Measurements from ENCODE around the gene CHCHD4. TPM values are rescaled to one million over a fixed set of nuclear protein-coding genes. Genes with fewer than 3 reads are reported as not detected.

The CHCHD4 gene
- total RNA-seq, 4 donors from 2014 or later: 4.2 to 17.8 (median 16.3) TPM

DNA sequence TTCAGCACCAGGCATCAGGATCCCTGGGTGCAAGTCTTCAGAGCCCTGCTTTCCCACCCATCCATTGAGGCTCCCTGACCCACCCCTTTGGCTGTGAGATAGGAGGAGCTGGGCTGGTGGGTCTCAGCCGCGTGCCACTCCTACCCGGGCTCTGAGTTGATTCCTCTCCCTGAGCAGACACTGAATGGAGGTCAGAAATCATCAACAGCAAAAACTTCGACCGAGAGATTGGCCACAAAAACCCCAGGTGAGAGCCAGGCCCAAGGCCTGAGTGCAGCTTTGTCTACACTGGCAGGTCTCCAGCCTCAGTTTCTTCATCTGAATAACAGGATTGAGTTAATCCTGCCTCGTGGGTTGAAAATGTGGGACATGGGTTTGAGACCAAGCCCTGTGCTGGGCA lies 8.0 kb upstream of the CHCHD4 start:
- H3K27me3 ChIP-seq: no peaks in the 10 kb centered on the region
- WGBS, 2 donors: 88 to 90% methylated on average over 4 to 5 of the region's 6 CpGs
- DNase-seq: no peak
- no peak overlapping the region for H3K4me3 ChIP-seq
- H3K9me3 ChIP-seq: no peaks in the 10 kb centered on the region
- intact Hi-C loops (cut with DNase I): no loop called here
- TF ChIP-seq, protein P1, sequence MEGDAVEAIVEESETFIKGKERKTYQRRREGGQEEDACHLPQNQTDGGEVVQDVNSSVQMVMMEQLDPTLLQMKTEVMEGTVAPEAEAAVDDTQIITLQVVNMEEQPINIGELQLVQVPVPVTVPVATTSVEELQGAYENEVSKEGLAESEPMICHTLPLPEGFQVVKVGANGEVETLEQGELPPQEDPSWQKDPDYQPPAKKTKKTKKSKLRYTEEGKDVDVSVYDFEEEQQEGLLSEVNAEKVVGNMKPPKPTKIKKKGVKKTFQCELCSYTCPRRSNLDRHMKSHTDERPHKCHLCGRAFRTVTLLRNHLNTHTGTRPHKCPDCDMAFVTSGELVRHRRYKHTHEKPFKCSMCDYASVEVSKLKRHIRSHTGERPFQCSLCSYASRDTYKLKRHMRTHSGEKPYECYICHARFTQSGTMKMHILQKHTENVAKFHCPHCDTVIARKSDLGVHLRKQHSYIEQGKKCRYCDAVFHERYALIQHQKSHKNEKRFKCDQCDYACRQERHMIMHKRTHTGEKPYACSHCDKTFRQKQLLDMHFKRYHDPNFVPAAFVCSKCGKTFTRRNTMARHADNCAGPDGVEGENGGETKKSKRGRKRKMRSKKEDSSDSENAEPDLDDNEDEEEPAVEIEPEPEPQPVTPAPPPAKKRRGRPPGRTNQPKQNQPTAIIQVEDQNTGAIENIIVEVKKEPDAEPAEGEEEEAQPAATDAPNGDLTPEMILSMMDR (IDR thresholded peaks at IDR 0.05): no peak
- no peak for TF ChIP-seq POLR2A (IDR thresholded peaks at IDR 0.05)
- peaks cover 59 to 100% (median 64%) of the 10 kb centered on the region in 3 donors for H3K36me3 ChIP-seq
- peaks cover 0 to 42% (median 10%) of the 10 kb centered on the region in 3 donors for H3K4me1 ChIP-seq
- no peak overlapping the region for H3K27ac ChIP-seq

DNA sequence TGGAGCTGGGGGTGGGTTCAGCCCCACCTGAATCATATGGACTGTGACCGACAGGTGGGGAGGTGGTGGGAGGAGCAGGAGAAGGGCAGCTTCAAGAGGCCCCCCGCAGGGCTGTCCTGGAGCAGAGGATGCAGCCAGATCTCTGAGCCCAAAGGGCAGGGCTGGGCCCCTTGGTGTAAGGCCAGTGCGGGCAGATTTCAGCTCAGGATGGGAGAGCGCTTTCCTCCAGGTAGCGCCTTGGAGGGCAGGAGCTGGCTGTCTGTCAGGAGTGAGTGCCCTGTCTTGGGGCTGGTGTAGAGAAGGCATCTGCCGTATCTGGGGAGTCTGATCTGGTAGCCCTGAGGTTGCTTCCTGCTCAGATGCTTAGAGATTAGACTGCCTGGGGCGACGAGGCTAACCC lies 7.5 kb upstream of the CHCHD4 start:
- TF ChIP-seq, protein P1 (IDR thresholded peaks at IDR 0.05): no peak
- TF ChIP-seq POLR2A (IDR thresholded peaks at IDR 0.05): no peak
- 85 to 100% methylated on average over 2 to 4 of the region's 8 CpGs for WGBS, 2 donors
- Histone ChIP-seq H3K4me1 (peaks cover 2 to 42% (median 12%) of the 10 kb centered on the region in 3 donors), H3K27ac (no peak overlapping the region), H3K9me3 (no peaks in the 10 kb centered on the region), H3K27me3 (no peaks in the 10 kb centered on the region), H3K4me3 (no peak overlapping the region), H3K36me3 (peaks cover 59 to 100% (median 64%) of the 10 kb centered on the region in 3 donors)
- no peak for DNase-seq
- intact Hi-C loops (cut with DNase I): no loop called here

DNA sequence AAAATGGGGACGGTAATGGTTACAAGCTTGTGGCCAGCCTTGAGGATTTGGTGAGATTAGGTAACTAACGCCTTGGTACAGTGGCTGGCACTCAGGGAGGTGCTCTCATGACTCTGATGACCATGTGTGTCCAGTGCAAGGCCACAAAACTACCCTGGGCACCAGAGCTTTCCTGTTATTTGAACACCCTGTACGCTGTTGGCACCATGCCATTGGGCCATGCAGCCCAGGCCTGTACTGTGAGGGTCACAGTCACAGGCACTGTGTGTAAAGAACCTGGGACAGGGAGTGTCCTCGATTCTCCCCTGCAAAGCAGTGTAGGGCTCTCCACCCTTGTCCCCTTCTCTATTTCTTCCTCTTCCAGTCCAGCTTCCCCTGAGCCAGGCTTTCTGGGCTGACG lies 6.5 kb upstream of the CHCHD4 start:
- TF ChIP-seq POLR2A (IDR thresholded peaks at IDR 0.05): no peak
- TF ChIP-seq, protein P1 (IDR thresholded peaks at IDR 0.05): no peak
- Histone ChIP-seq H3K4me3 (no peak overlapping the region), H3K4me1 (peaks cover 12 to 42% (median 15%) of the 10 kb centered on the region in 3 donors), H3K27ac (no peak overlapping the region), H3K27me3 (no peaks in the 10 kb centered on the region), H3K9me3 (no peaks in the 10 kb centered on the region), H3K36me3 (peaks cover 59 to 94% (median 60%) of the 10 kb centered on the region in 3 donors)
- DNase-seq: no peak
- intact Hi-C loops (cut with DNase I): no loop called here
- 80 to 90% methylated on average over 3 to 5 of the region's 5 CpGs for whole genome bisulfite sequencing, 2 donors

DNA sequence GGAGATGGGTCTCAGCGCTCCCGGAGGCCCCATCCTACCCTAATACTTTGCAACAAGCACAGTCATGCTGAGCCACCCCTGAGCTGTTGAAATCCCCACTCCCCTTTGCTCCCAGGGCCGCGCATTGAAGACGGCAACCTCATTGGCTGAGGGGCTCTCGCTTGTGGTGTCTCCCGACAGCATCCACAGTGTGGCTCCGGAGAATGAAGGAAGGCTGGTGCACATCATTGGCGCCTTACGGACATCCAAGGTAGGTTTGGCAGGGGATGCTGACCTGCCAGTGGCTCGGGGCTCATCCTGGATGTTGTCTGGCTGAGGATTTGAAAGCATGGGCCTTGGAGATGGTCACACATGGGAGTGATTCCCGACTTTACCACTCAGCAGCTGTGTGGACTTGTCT lies 6.0 kb upstream of the CHCHD4 start:
- H3K9me3 ChIP-seq: no peaks in the 10 kb centered on the region
- DNase-seq: no peak
- no peaks in the 10 kb centered on the region for H3K27me3 ChIP-seq
- intact Hi-C loops (cut with DNase I): no loop called here
- H3K27ac ChIP-seq: no peak overlapping the region
- TF ChIP-seq POLR2A (IDR thresholded peaks at IDR 0.05): no peak
- TF ChIP-seq, protein P1 (IDR thresholded peaks at IDR 0.05): no peak
- H3K4me1 ChIP-seq: peaks cover 12 to 42% (median 19%) of the 10 kb centered on the region in 3 donors
- 94 to 100% methylated on average over 2 to 11 of the region's 12 CpGs for WGBS, 2 donors
- H3K36me3 ChIP-seq: peaks cover 57 to 90% (median 59%) of the 10 kb centered on the region in 3 donors
- H3K4me3 ChIP-seq: no peak overlapping the region

DNA sequence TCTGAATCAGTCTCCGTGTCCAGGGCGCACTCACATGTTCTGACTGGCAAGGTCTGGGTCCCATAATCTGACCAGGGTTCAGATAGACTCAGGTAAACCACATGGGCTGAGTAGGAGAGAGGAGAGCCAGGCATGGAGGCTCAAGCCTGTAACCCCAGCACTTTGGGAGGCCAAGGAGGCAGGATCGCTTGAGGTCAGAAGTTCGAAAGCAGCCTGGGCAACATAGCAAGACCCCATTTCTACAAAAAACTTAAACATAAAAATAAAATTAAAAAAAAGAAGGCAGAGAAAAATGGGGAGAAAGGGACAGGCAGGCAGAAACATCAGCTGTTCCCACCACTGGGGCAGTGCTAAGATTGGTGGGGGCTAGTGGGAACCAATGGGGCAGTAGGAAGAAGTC lies 5.6 kb upstream of the CHCHD4 start:
- Histone ChIP-seq H3K9me3 (no peaks in the 10 kb centered on the region), H3K36me3 (peaks cover 53 to 85% (median 59%) of the 10 kb centered on the region in 3 donors), H3K4me1 (peaks cover 12 to 42% (median 19%) of the 10 kb centered on the region in 3 donors), H3K27ac (no peak overlapping the region), H3K4me3 (no peak overlapping the region), H3K27me3 (no peaks in the 10 kb centered on the region)
- WGBS, 2 donors: 92 to 100% methylated on average over 2 to 3 of the region's 4 CpGs
- TF ChIP-seq POLR2A (IDR thresholded peaks at IDR 0.05): no peak
- TF ChIP-seq, protein P1 (IDR thresholded peaks at IDR 0.05): no peak
- intact Hi-C loops (cut with DNase I): no loop called here
- no peak for DNase-seq

All from esophagus squamous epithelium (tissue), 5 donors.